HFF-Myc (cell line): ENCODE results near the gene GATAD2B.

Source experiments
- DNase-seq: peaks from one replicate; pipeline ENCODE4 v3.0.0-alpha.2; 2011; ENCODE audit warnings: low read depth; ENCODE audit errors: extremely low read depth
- H3K4me3 ChIP-seq: replicated peaks from 2 replicates; pipeline ENCODE4 v1.5.1; 2011; ENCODE audit warnings: low read depth, mild to moderate bottlenecking, control low read depth, low read length
- CTCF ChIP-seq: IDR thresholded peaks from 2 replicates; pipeline ENCODE4 v1.5.1; 2012; ENCODE audit warnings: mild to moderate bottlenecking, low read depth, low read length, control low read depth; ENCODE audit errors: missing control alignments

Gene GATAD2B

GRCh38 chr1:153795934-153796785 lies 126.6 kb downstream of the GATAD2B start:
- TF ChIP-seq CTCF, result no peak
- DNase-seq, result no peak
- H3K4me3 ChIP-seq, result no peak overlapping the region

- DNase-seq, result no peak
- no peak for TF ChIP-seq CTCF
- no peak overlapping the region for H3K4me3 ChIP-seq
These were observed 127.4 kb downstream of the GATAD2B start for GRCh38 chr1:153795330-153795837.

- no peak for DNase-seq
- H3K4me3 ChIP-seq, result no peak overlapping the region
- no peak for TF ChIP-seq CTCF
These were observed 128.0 kb downstream of the GATAD2B start for GRCh38 chr1:153794624-153795329.

GRCh38 chr1:153793973-153794615 lies 128.7 kb downstream of the GATAD2B start:
- no peak for TF ChIP-seq CTCF
- H3K4me3 ChIP-seq, result no peak overlapping the region
- no peak for DNase-seq

- DNase-seq, result no peak
- H3K4me3 ChIP-seq, result no peak overlapping the region
- TF ChIP-seq CTCF, result no peak
These were observed 129.4 kb downstream of the GATAD2B start for GRCh38 chr1:153793261-153793972.

GRCh38 chr1:153792631-153793041 lies 130.1 kb downstream of the GATAD2B start:
- no peak for TF ChIP-seq CTCF
- no peak for DNase-seq
- H3K4me3 ChIP-seq, result no peak overlapping the region
